ENCODE results near the gene PRDM16.

DNA sequence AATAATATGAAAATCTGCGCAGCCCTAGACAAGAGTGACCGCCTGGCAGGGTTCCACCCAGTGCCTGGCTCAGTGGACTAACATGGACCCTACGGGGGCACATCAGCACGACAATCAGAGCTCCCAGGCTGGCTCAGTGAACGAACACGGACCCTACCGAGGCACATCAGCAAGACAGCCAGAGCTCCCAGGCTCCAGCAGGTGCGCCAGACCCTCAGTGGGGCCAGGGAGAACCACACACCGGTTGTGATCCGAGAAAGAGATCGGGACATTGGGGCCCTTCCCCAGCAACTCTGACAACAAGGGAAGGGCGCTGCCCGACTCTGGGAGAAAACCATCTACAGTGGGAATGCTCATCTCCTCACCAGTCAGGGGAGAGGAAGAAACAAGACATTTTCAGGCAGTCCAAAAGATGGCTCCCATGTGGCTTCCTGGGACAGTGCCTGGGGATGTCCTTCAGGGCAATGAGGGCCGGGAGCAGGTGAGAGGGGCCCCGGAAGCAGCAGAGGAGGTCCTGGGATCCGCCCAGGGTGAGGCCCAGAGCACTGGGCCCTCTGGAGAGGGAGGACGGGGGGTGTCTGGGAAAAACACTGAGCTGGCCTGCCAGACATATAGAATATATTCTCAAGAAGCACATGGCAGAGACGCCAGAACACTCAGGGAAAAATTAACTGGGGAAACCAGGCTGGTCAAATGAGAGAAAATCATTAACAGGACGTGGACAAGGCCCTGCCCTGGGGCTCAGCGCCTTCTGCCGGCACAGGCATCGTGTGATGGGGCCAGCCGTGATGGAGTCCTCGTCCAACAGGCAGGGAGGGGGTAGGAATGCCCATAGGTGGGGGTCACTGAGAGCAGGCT is 390.3 kb downstream of the PRDM16 start:
- no peak for TF ChIP-seq POLR2A (IDR thresholded peaks at IDR 0.05)
- TF ChIP-seq, protein P1, sequence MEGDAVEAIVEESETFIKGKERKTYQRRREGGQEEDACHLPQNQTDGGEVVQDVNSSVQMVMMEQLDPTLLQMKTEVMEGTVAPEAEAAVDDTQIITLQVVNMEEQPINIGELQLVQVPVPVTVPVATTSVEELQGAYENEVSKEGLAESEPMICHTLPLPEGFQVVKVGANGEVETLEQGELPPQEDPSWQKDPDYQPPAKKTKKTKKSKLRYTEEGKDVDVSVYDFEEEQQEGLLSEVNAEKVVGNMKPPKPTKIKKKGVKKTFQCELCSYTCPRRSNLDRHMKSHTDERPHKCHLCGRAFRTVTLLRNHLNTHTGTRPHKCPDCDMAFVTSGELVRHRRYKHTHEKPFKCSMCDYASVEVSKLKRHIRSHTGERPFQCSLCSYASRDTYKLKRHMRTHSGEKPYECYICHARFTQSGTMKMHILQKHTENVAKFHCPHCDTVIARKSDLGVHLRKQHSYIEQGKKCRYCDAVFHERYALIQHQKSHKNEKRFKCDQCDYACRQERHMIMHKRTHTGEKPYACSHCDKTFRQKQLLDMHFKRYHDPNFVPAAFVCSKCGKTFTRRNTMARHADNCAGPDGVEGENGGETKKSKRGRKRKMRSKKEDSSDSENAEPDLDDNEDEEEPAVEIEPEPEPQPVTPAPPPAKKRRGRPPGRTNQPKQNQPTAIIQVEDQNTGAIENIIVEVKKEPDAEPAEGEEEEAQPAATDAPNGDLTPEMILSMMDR (IDR thresholded peaks at IDR 0.05), result no peak

Data from uterus (tissue), 2 donors.